Endodermal cell (in vitro differentiated cells): ENCODE data around the gene POU6F2. TPM values are rescaled to one million over a fixed set of nuclear protein-coding genes. Genes with fewer than 3 reads are reported as not detected.

Source experiments
- DNase-seq: peaks from one replicate; pipeline ENCODE4 v3.0.0-alpha.2; 2017
- H3K27ac ChIP-seq: 2 replicates; pipeline ENCODE4 v1.5.1; 2013; ENCODE audit warnings: mild to moderate bottlenecking, low read depth, low read length, moderate library complexity
- H3K27me3 ChIP-seq: 2 replicates; pipeline ENCODE4 v1.6.1; 2013; ENCODE audit warnings: mild to moderate bottlenecking, low read length, moderate library complexity; ENCODE audit not compliant: insufficient read depth, control insufficient read depth, poor library complexity, severe bottlenecking
- H3K36me3 ChIP-seq: 2 replicates; pipeline ENCODE4 v1.7.0; 2013; ENCODE audit warnings: mild to moderate bottlenecking, low read length, moderate library complexity; ENCODE audit not compliant: control insufficient read depth, insufficient read depth
- H3K4me1 ChIP-seq: one replicate; pipeline ENCODE4 v1.7.0; 2013; ENCODE audit warnings: low read length; ENCODE audit not compliant: control insufficient read depth, insufficient read depth
- H3K4me3 ChIP-seq: 2 replicates; pipeline ENCODE4 v1.5.1; 2013; ENCODE audit warnings: mild to moderate bottlenecking, low read length, moderate library complexity
- H3K9ac ChIP-seq: 2 replicates; pipeline ENCODE4 v1.6.1; 2013; ENCODE audit warnings: mild to moderate bottlenecking, low read length, moderate library complexity; ENCODE audit not compliant: poor library complexity, severe bottlenecking; ENCODE audit errors: extremely low read depth
- H3K9me3 ChIP-seq: 2 replicates; pipeline ENCODE4 v1.6.1; 2013; ENCODE audit warnings: mild to moderate bottlenecking, low read length, moderate library complexity; ENCODE audit not compliant: control insufficient read depth
- H3K27ac Mint-ChIP-seq: 2 replicates; pipeline ENCODE4 v1.8.0; 2020; ENCODE audit warnings: mixed read lengths
- H3K27me3 Mint-ChIP-seq: 2 replicates; pipeline ENCODE4 v1.8.0; 2021; ENCODE audit warnings: mild to moderate bottlenecking, mixed read lengths; ENCODE audit not compliant: insufficient read depth
- H3K36me3 Mint-ChIP-seq: 2 replicates; pipeline ENCODE4 v1.8.0; 2020; ENCODE audit warnings: low read depth, mixed read lengths
- H3K4me1 Mint-ChIP-seq: 2 replicates; pipeline ENCODE4 v1.8.0; 2020; ENCODE audit warnings: mixed read lengths
- H3K4me3 Mint-ChIP-seq: 2 replicates; pipeline ENCODE4 v1.8.0; 2020; ENCODE audit warnings: mild to moderate bottlenecking, moderate library complexity, mixed read lengths
- H3K9me3 Mint-ChIP-seq: 2 replicates; pipeline ENCODE4 v1.8.0; 2020; ENCODE audit warnings: mild to moderate bottlenecking, mixed read lengths
- CTCF ChIP-seq: fragments of 200-600 bp; sonication (generic); conservative IDR thresholded peaks from 2 replicates; pipeline ENCODE4 v1.5.0; 2021; ENCODE audit warnings: antibody characterized with exemption, mild to moderate bottlenecking
- WGBS, 2 experiments: methylation state at CpG; one replicate each; pipeline versions ENCODE4 v1.1.5 to v1.1.7; 2013; ENCODE audit warnings: missing lambda C conversion rate in 2 of 2, mixed read lengths in 1 of 2; ENCODE audit not compliant: insufficient coverage in 1 of 2, insufficient read length in 1 of 2; 5-methylcytosine and 5-hydroxymethylcytosine counted together
- total RNA-seq, 2 donors: library from RNA; stranded (reverse); fragmentation: NEBNext Ultra II Directional in 1 of 2; extraction: Animal tissue kit (Norgen Biotek cat#: 25700) in 1 of 2; gene quantifications; 2 replicates in 1 of 2; 3 replicates in 1 of 2; pipeline ENCODE4 v1.2.1, GENCODE V29; 2021

POU6F2 gene
- total RNA-seq, 2 donors from 2014 or later: 6.0 to 10.0 TPM

GRCh38 chr7:39386718-39387117 is 409.0 kb downstream of the POU6F2 start:
- no peaks in the 10 kb centered on the region for H3K4me1 Mint-ChIP-seq
- WGBS, 2 experiments: 84 to 91% methylated on average over 3 to 5 of the region's 5 CpGs
- no peaks in the 10 kb centered on the region for H3K27me3 Mint-ChIP-seq
- TF ChIP-seq CTCF: peak; percentile 65
- Histone ChIP-seq H3K27me3 (no peaks in the 10 kb centered on the region), H3K36me3 (no peaks in the 10 kb centered on the region), H3K9ac (no peak overlapping the region), H3K9me3 (no peaks in the 10 kb centered on the region), H3K4me1 (no peaks in the 10 kb centered on the region), H3K27ac (no peak overlapping the region), H3K4me3 (no peak overlapping the region)
- no peaks in the 10 kb centered on the region for H3K36me3 Mint-ChIP-seq
- no peak overlapping the region for H3K27ac Mint-ChIP-seq
- peak; percentile 60 for DNase-seq
- no peaks in the 10 kb centered on the region for H3K9me3 Mint-ChIP-seq
- no peak overlapping the region for H3K4me3 Mint-ChIP-seq

GRCh38 chr7:39392151-39392550 is 414.4 kb downstream of the POU6F2 start:
- no peaks in the 10 kb centered on the region for H3K36me3 Mint-ChIP-seq
- H3K4me1 ChIP-seq: no peaks in the 10 kb centered on the region
- H3K9me3 ChIP-seq: no peaks in the 10 kb centered on the region
- DNase-seq: no peak
- 79 to 88% methylated on average over 1 to 2 of the region's 2 CpGs for WGBS, 2 experiments
- no peak overlapping the region for H3K4me3 ChIP-seq
- H3K27ac Mint-ChIP-seq: no peak overlapping the region
- H3K27ac ChIP-seq: no peak overlapping the region
- H3K27me3 ChIP-seq: no peaks in the 10 kb centered on the region
- H3K27me3 Mint-ChIP-seq: no peaks in the 10 kb centered on the region
- H3K9me3 Mint-ChIP-seq: no peaks in the 10 kb centered on the region
- H3K9ac ChIP-seq: no peak overlapping the region
- peaks cover 5% of the 10 kb centered on the region for H3K4me1 Mint-ChIP-seq
- no peak for TF ChIP-seq CTCF
- no peaks in the 10 kb centered on the region for H3K36me3 ChIP-seq
- H3K4me3 Mint-ChIP-seq: no peak overlapping the region

GRCh38 chr7:39394105-39394680 is 416.5 kb downstream of the POU6F2 start:
- Mint-ChIP-seq H3K4me3 (no peak overlapping the region), H3K4me1 (peaks cover 5% of the 10 kb centered on the region), H3K27me3 (no peaks in the 10 kb centered on the region), H3K9me3 (no peaks in the 10 kb centered on the region), H3K27ac (no peak overlapping the region), H3K36me3 (no peaks in the 10 kb centered on the region)
- 63 to 94% methylated on average over 1 to 3 of the region's 3 CpGs for WGBS, 2 experiments
- Histone ChIP-seq H3K27me3 (no peaks in the 10 kb centered on the region), H3K4me3 (no peak overlapping the region), H3K27ac (no peak overlapping the region), H3K9ac (no peak overlapping the region), H3K36me3 (no peaks in the 10 kb centered on the region), H3K4me1 (no peaks in the 10 kb centered on the region), H3K9me3 (no peaks in the 10 kb centered on the region)
- peak; percentile 19 for TF ChIP-seq CTCF
- no peak for DNase-seq
